Testis (tissue), 3 donors: Measurements from ENCODE around the gene NARF. TPM values are rescaled to one million over a fixed set of nuclear protein-coding genes. Genes with fewer than 3 reads are reported as not detected.

Experiments
- DNase-seq: peaks from one replicate; pipeline ENCODE4 v3.0.0-alpha.2; 2019
- H3K27ac ChIP-seq, 2 donors: fragments of 200-600 bp; sonication (generic); one replicate each; pipeline ENCODE4 v1.5.1; 2019
- H3K27me3 ChIP-seq: fragments of 200-600 bp; sonication (generic); one replicate; pipeline ENCODE4 v1.5.1; 2019
- H3K36me3 ChIP-seq: fragments of 200-600 bp; sonication (generic); one replicate; pipeline ENCODE4 v1.5.1; 2017; ENCODE audit warnings: low read depth; ENCODE audit errors: missing control alignments
- H3K4me1 ChIP-seq: fragments of 200-600 bp; sonication (generic); one replicate; pipeline ENCODE4 v1.5.1; 2019
- H3K4me3 ChIP-seq, 2 donors: fragments of 200-600 bp; sonication (generic); one replicate each; pipeline ENCODE4 v1.5.1; 2017 to 2019
- H3K9me3 ChIP-seq: fragments of 200-600 bp; sonication (generic); one replicate; pipeline ENCODE4 v1.5.1; 2017
- CTCF ChIP-seq, 3 experiments: fragments of 450-650 bp in 2 of 3; fragments of 200-600 bp in 1 of 3; sonication (generic) in 1 of 3; IDR thresholded peaks; one replicate each; pipeline ENCODE4 v1.5.1; 2016 to 2019; ENCODE audit warnings: antibody characterized with exemption in 3 of 3, mild to moderate bottlenecking in 2 of 3, moderate library complexity in 1 of 3
- POLR2A ChIP-seq: fragments of 450-650 bp; IDR thresholded peaks from one replicate; pipeline ENCODE4 v1.6.1; 2017; ENCODE audit warnings: antibody characterized with exemption, mild to moderate bottlenecking, moderate library complexity
- WGBS, 2 donors: methylation state at CpG; one replicate each; pipeline ENCODE4 v1.1.5; 2018; 5-methylcytosine and 5-hydroxymethylcytosine counted together
- intact Hi-C: fragments of 100-400 bp; cut with DNase I; formaldehyde crosslinking; loops from one replicate; pipeline ENCODE4 v1.15.1; 2023; ENCODE audit warnings: low total_unique reads
- polyA plus RNA-seq: library from polyadenylated mRNA; stranded (reverse); fragments of 350-450 nt; fragmentation: Illumina TruSeq; extraction: RNeasy Lipid Tissue Mini Kit (QIAGEN cat#74804); gene quantifications from one replicate; pipeline ENCODE4 v1.2.3, GENCODE V29; 2014; ENCODE audit warnings: low read depth, low replicate concordance; ENCODE audit not compliant: insufficient read depth
- total RNA-seq, 2 donors: library from RNA; depleted of rRNA; stranded (reverse); fragments of >200 nt; gene quantifications; one replicate each; pipeline ENCODE4 v1.2.3, GENCODE V29; 2016

NARF gene
- total and polyA plus RNA-seq, 3 donors from 2014 or later: 115 to 161 (median 130) TPM

DNA sequence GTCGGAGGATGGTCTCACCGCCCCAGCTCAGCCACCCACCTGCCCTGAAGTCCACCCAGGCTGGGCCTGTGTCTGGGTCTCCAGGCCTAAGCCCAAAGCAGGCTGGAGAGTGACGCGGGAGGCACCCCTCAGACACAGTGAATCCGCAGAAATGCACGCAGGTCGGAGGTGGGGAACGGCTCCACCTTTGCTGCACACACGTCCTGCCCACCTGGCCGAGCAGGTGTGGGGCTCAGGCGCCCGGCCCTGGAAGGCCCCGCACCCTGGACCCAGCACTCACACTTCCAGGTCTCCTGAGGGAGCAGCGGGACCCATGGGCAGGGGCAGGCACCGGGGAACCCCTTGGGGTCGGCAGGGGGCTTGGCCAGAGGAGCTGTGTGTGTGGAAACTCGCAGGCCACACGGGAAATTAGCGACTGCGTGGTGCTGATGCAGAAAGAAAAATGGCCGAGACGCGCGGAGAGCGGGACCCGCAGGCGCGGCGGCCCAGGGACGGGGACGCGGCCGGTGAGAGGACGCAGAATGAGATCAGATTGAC, 18.6 kb upstream of the NARF start:
- Histone ChIP-seq H3K27ac (no peak overlapping the region), H3K4me1 (peaks cover 31% of the 10 kb centered on the region), H3K27me3 (no peaks in the 10 kb centered on the region), H3K9me3 (no peaks in the 10 kb centered on the region), H3K36me3 (no peaks in the 10 kb centered on the region), H3K4me3 (no peak overlapping the region)
- intact Hi-C loops: no loop called here
- TF ChIP-seq CTCF (IDR thresholded peaks at IDR 0.05) (no peak), POLR2A (no peak)
- WGBS, 2 donors: 94 to 96% methylated on average over 28 to 34 of the region's 34 CpGs
- no peak for DNase-seq

DNA sequence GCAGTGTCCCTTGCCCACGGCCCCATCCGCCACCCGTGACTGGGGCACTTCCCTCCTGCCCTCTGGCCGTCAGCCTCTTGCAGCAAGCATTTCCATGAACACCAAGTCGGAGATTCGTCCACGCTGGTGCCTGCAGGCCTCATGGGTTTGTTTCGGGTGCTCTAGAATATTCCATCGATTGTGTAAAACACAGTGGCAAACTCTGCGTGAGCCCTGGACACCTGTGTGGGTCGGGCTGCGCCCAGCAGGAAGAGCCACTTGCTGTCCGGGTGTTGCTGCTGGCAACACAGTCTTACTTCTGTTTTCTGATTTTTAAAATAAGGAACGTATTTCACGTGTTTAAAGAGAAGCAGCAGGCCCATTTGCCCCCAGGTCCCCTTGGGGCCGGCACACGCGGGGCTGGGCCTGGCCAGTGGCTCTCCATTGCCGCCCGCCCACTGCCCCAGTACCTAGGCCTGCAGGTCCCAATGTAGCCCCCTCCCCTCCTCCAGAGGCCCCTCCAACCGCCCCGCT, 18.0 kb upstream of the NARF start:
- no peaks in the 10 kb centered on the region for H3K36me3 ChIP-seq
- no peak for DNase-seq
- H3K27ac ChIP-seq: peak overlapping the region in 1 of 2 donors; percentile 59
- no peaks in the 10 kb centered on the region for H3K9me3 ChIP-seq
- TF ChIP-seq POLR2A: no peak
- TF ChIP-seq CTCF (IDR thresholded peaks at IDR 0.05): no peak
- WGBS, 2 donors: 65 to 82% methylated on average over 22 of the region's 22 CpGs
- peaks cover 34% of the 10 kb centered on the region for H3K4me1 ChIP-seq
- H3K4me3 ChIP-seq: no peak overlapping the region
- intact Hi-C loops: no loop called here
- H3K27me3 ChIP-seq: no peaks in the 10 kb centered on the region

DNA sequence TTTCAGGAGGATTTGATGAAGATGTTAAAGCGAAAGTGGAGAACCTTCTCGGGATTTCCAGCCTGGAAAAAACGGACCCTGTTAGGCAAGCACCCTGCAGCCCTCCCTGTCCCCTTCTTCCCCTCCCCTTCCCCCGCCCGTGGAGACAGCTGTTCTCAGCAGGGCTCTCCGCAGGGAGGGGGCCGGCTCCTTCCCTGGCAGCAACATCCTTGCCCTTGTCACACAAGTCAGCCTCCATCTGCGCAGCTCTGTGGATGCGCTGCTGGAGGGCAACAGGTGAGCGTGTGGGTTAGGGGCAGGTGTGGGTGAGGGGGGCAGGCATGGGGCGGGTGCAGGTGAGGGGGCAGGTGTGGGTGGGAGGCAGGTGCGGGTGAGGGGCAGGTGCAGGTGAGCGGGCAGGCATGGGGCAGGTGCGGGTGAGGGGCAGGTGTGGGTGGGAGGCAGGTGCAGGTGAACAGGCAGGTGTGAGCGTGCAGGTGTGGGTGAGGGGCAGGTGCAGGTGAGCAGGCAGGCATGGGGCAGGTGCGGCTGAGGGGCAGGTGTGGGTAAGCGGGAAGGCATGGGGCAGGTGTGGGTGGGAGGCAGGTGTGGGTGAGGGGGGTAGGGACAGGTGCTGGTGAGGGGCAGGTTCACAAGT, 17.4 kb upstream of the NARF start:
- no peak overlapping the region for H3K4me3 ChIP-seq
- 60% methylated on average over 13 to 17 of the region's 17 CpGs for WGBS, 2 donors
- TF ChIP-seq POLR2A: no peak
- no peak for TF ChIP-seq CTCF (IDR thresholded peaks at IDR 0.05)
- peaks cover 36% of the 10 kb centered on the region for H3K4me1 ChIP-seq
- H3K27me3 ChIP-seq: no peaks in the 10 kb centered on the region
- peak overlapping the region; percentile 0 to 59 for H3K27ac ChIP-seq
- H3K36me3 ChIP-seq: no peaks in the 10 kb centered on the region
- H3K9me3 ChIP-seq: no peaks in the 10 kb centered on the region
- intact Hi-C loops: no loop called here
- no peak for DNase-seq

DNA sequence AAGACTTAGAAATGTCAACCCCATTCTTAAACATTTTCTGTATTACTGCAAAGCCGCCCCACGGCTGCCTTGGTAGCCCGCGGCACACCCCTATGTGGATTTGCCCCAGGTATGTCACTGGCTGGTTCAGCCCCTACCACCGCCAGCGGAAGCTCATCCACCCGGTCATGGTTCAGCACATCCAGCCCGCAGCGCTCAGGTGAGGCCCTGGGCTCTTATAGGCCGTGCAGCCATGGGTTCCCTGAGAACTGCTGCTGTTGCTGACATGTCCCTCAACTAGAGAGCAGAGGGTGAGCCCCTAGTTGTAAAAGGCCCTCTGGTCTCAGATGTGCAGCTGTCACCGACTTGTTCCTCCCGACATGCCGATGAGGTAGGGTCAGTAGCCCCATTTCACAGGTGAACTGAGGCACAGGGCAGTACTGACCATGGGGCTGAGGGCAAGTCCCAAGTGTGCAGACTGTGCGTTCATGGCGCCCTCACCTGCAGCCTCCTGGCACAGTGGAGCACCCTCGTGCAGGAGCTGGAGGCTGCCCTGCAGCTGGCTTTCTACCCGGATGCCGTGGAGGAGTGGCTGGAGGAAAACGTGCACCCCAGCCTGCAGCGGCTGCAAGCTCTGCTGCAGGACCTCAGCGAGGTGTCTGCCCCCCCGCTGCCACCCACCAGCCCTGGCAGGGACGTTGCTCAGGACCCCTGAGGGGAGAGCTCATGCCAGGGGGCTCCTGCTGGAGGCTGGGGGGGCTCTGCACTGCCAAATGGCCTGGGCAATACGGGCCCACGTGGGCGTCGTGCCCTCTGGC, 16.7 kb upstream of the NARF start:
- Histone ChIP-seq H3K4me1 (peaks cover 42% of the 10 kb centered on the region), H3K27me3 (no peaks in the 10 kb centered on the region), H3K36me3 (no peaks in the 10 kb centered on the region), H3K4me3 (no peak overlapping the region), H3K9me3 (no peaks in the 10 kb centered on the region), H3K27ac (peak overlapping the region in 1 of 2 donors; percentile 66)
- TF ChIP-seq CTCF (IDR thresholded peaks at IDR 0.05): no peak
- no peak for TF ChIP-seq POLR2A
- intact Hi-C loops: no loop called here
- 87 to 93% methylated on average over 22 to 27 of the region's 27 CpGs for WGBS, 2 donors
- no peak for DNase-seq
